G401.6 (cell line): ENCODE results near the gene CSF1R.
"Not testable (repeated sequence)": the region's sequence is repeated elsewhere in the genome, so short reads cannot be mapped to it uniquely, and the experiment has no call there.

ENCODE experiments used
- FAIRE-seq: peaks from 2 replicates; lab custom pipeline; 2012; peaks lifted over from hg19 to GRCh38; lab: Jason Lieb, UNC

Gene CSF1R

DNA sequence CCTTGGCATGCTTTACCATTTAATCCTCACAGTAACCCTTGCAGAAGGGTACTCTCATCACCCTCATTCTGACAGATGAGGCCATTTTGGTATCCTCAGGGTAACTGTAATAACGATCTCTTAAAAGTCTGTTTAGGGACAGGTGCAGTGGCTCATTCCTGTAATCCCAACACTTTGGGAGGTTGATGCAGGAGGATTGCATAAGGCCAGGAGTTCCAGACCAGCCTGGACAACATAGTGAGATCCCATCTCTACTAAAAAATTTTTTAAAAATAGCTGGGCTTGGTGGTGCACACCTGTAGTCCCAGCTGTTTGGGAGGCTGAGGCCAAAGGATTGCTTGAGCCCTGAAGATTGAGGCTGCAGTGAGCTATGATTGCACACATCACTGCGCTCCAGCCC is 31.8 kb downstream of the CSF1R start:
- no peak for FAIRE-seq

DNA sequence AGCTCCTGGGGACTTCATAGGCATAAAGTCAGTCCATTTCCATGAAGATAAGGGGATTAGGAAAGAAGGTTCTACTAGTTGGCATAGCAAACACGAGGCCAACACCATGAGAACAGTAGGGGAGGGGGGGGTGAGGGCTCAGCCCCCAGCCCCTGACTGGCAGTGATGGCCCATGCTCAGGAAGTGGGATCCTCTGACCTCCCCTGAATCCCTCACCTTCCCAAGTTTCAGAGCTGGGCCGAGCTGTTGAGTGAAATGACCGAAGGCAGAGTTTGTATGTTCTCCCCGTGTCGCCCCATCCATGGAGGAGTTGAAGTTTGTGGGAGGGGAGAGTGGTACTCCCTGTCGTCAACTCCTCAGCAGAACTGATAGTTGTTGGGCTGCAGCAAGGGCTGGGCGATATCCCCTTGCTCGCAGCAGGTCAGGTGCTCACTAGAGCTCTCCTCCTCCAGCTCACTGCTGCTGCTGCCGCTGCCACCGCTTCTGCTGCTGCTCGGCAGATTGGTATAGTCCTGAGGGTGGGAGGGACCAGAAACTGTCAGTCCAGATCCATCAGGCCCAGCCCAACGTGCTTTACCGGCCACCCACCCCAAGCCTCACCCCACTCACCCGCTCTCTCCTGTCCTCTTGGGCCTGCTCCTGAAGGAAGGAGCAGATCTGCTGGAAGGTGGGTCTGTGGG is 32.5 kb downstream of the CSF1R start:
- no peak for FAIRE-seq

DNA sequence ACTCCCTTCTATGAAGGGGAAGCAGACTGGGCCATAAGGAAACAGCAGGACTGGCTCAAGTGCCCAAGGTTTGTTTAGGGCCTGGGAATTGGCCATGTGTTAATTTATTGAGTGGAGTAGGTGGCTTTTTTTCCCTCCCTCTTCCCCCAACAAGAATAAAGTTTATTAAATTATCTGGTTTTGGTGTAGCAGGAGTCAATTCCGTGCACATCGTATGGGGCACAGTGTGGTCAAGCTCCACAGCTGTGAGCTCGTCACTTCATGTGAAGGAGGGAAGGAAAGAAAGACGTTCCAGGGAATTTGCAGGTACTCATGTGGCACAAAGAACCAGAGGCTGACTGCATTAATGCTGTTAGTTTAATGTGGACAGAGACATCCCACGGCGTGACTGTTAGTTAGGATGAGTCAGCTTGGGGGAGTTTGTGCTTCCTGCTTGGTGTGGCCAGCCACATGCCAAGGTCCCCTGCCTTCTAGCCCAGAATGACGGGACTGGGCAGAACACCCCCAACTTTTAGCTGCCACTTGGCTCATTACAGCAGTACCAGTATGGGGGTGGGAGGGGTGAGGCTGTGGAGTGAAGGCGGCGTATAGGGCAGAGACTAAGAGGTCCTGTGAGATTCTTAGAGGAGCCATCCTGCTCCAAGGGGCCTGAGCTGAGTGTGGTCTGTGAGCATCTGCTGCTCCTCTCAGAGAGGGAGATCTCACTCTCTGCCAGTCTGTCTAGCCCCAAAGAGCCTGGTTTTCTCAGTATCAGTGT is 33.2 kb downstream of the CSF1R start:
- no peak for FAIRE-seq

DNA sequence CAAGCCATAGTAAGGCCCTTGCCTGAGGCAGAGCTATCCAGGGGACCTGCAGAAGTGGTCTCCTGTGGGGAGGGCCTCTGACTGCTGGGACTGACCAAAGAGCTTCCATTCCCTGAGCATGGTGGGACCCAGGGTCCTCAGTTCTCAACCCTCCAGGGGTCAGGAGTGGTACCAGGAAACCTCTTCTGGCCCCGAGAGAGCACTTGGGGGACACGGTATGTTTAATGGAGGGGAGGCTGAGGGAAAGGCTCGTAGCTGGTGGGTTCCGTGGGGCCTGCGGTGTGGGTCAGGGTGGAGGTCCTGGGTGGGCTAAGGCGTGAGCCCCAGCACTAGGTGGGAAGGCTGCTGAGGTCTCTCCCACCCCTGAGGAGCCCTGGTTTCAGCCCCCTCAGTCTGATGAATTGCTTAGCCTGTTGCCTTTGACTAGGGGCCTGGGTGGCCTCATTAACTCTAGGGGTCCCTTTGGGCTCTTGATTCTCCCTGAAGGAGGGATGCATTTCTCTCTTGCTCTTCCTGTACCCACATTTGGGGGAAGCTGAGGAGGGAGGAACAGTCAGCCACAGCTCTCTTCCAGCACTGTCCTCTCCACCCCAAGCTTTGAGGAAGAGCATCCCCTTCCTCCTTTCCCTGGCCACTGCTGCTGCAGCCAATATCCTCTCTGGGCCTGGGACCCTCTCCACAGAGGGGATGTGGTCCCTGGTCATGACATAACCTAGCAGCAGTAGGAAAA is 34.0 kb downstream of the CSF1R start:
- no peak for FAIRE-seq

DNA sequence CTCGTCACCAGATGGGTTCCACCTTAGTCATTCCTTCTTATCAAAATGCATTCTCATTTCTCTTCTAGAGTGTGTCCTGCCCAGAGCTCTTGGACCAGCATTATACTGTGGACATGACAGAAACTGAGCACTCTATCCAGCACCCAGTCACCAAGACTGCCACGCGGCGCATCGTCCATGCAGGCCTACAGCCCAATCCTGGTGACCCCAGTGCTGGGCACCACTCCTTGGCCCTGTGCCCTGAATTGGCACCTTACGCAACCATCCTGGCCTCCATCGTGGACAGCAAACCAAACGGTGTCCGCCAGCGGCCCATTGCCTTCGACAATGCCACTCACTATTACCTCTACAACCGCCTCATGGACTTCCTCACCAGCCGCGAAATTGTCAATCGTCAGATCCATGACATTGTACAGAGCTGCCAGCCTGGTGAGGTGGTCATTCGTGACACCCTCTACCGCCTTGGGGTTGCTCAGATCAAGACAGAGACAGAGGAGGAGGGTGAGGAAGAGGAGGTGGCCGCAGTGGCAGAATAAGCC is 34.6 kb downstream of the CSF1R start:
- FAIRE-seq, result no peak

DNA sequence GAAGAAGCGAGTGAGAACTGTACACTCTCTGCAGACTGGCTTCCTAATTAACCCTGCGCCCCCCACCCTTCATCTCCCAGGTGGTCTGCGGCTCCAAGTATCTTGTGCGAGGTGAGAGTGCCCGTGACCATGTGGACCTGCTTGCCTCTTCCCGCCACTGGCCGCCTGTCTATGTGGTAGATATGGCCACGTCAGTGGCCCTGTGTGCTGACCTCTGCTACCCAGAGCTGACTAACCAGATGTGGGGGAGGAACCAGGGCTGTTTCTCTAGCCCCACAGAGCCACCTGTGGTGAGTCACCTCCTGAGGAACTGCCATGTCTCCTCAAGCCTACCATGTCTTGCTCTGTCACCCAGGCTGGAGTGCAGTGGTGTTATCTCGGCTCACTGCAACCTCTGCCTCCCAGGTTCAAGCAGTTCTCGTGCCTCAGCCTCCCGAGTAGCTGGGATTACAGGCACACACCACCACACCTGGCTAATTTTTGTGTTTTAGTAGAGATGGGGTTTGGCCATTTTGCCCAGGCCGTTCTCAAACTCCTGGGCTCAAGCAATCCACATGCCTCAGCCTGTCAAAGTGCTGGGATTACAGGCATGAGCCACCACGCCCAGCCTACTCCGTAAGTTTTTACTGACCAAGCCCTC is 36.1 kb downstream of the CSF1R start:
- FAIRE-seq, result not testable (repeated sequence)

DNA sequence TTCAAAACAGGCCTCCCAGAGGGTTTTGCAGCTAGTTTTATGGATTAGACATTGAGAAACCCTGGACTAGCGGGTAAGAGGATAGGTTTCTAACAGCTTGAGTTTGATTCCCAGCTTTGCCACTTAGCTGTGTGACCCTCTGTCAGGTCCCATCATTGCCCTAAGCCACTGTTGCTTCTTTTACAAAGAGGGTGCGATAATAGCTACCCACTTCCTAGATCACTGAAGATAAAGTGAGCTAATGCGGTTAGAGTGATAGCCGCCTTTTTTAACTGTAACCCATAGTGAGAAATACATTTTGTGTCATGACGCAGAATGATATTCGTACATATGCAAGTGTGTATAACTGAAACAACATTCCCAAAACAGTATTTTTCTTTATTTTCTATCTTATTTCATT is 40.3 kb downstream of the CSF1R start:
- no peak for FAIRE-seq

DNA sequence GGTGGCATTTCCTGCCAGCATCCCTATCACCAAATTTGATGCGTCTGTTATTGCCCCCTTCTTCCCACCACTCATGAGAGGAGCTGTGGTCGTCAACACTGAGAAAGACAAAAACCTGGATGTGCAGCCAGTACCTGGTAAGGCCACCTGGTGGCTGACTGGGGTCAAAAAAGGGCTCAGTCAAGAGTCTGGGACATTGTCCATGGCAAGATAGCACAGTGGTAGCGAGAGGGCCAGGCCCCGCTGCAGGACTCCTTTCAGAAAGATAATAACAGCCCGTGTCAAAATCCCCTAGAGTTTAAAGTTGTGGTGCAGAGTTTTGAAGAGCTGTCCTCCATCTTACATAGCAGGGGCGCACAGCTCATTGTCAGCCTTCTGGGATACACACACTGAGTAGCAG is 40.8 kb downstream of the CSF1R start:
- FAIRE-seq, result no peak

DNA sequence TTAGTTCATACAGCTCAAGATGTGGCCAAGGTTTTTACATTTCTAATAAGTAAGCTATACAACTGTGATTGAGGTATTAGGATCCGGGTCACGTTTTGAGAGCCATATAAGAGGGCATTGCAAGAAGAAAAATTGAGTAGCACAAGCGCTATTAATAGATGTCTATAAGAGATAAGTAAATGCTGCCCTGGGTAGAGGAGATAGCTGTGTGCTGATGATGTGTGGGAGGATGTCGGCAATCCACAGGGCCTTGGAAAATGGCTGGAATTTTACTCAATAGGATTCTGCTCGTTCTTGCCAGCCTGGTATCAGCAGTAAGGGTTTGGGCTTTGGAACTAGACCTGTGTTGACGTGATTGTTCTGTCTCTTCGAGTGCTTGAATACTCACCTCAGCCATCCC is 41.6 kb downstream of the CSF1R start:
- no peak for FAIRE-seq

DNA sequence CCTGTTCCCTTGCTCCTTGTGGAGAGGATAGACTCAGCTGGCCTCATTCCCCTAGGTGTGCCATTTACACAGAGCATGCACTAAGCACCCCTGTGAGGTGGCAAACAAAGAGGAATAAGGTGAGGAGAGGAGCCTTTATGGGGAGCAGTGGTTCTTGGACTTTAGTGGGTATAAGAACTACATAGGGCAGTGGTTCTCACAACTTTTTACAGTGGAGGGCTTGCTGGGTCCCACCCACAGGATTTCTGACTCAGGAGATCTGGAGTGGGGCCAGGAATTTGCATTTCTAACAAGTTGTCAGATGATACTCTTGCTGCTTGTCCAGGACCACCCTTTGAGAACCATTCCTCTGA is 42.0 kb downstream of the CSF1R start:
- no peak for FAIRE-seq

DNA sequence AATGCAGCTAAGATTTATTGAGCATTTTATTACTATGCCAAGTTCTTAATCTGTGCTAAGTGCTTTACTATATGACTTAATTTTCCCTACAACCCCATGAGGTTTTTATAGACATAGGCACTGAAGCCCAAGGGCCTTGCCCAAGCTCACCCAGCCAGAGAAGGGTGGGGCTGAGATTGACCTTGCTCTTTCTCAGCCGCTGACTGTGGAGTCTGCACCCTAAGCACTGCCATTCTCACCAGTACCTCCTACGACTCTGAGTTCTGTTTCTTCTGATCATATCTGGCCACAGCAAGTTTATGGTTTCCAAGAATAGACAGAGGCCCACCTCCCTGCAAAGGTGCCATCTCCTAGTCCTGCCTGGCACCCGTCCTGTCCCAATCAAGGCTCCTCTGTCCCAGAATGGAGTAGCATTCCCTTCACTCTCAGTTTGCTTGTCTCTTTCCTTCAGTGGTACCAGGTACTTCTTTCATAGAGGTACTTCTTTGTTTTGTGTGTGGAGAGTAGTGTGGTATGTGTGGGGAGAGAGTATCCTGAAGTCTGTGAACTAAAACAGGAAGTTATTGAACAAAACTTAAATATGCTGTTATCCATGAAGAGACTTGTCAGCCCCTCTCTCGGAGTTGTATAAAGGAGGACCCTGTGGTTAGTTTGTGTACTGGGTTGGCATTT is 42.6 kb downstream of the CSF1R start:
- no peak for FAIRE-seq

DNA sequence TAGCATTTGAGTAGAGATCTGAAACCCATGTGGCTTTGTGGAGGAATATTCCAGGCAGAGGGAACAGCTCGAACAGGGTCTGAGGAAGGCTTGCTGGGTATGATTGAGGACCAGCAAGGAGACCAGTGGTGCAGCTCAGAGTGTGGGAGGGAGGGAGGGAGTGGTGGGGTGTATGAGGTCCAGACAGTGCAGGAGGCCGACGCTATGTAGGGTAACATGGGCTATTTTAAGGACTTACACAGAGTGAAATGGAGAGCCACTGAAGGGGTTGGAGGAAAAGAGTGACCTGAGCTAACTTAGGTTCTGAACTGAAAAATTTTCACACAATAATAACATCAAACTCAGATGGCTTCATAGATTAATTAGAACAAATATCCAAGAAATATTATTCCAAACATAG is 43.9 kb downstream of the CSF1R start:
- FAIRE-seq, result no peak

DNA sequence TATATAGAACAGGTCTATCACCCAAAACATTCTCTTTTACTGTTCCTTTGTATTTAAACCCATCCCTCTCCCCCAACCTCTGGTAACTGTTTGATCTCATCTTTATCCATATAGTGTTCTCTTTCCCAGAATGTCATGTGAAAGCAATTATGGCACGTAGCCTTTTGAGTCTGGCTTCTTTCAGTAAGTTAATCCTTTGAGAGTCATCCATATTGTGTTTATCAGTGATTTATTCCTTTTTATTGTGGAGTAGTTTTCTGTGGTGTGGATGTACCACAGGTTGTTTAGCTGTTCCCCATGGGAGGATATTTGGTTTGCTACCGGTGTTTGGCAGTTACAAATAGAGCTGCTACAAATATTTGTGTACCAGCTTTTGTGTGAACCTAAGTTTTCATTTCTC is 47.8 kb downstream of the CSF1R start:
- FAIRE-seq, result no peak

DNA sequence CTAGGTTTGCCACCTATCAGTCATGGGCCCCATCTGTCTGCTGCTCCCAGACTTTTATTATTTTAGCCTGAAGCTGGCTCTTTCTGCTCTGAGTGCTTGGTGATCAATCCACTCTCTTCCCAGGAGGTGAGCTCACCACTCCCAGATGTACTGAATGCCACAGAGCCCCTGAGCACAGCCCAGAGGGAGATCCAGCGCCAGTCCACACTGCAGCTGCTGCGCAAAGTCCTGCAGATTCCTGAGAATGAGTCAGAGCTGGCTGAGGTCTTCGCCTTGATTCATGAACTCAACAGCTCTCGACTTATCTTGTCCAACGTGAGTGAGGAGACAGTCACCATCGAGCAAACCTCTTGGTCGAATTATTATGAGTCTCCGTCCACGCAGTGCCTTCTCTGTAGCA is 49.8 kb downstream of the CSF1R start:
- no peak for FAIRE-seq

DNA sequence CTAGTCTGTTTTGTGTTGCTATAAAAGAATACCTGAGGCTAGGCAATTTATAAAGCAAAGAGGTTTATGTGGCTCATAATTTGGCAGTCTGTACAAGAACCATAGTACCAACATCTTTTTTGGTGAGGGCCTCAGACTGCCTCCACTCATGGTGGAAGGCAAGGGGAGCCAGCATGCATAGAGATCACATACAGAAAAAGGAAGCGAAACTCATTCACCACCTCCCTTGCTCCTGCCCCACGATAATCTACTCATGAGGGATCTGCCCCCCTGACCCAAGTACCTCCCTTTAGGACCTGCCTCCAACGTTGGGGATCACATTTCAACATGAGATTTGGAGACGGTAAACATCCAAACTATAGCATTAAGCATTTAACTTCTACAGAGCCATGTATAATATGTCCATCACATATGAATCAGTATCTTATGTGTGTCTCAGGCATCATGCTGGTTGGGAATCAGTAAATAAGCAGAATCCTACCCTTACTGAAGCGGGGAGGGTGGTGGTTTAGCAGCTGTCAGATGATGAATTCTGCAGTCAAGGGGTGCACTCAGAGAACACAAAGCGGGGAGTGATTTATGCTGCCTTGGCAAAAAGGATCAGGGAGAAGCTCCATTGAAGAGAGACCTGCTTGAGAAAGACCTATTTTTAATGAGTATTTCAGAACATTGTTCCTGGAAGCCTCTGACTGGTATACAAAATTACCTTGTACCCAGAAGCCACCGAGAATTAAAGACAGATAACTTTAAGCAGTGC is 51.0 kb downstream of the CSF1R start:
- no peak for FAIRE-seq

DNA sequence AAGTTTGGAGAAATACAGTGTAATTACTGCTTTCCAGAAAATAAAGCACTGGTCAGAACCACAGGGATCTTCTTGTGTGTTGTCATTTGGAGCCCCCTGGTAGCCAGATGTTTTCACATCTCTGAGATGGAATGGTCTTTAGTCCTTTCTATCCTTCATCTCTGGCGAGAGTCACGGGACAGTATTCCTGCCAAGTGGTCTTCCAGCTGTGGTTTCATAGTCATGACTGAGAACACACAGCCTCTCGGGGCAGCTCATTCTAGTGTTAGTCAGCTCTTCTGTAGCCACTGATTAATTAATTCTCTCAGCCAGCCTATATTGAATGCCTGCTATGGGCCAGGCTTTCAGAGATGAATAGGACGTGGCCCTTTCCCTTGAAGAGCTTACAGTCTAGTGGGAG is 51.7 kb downstream of the CSF1R start:
- FAIRE-seq, result no peak

DNA sequence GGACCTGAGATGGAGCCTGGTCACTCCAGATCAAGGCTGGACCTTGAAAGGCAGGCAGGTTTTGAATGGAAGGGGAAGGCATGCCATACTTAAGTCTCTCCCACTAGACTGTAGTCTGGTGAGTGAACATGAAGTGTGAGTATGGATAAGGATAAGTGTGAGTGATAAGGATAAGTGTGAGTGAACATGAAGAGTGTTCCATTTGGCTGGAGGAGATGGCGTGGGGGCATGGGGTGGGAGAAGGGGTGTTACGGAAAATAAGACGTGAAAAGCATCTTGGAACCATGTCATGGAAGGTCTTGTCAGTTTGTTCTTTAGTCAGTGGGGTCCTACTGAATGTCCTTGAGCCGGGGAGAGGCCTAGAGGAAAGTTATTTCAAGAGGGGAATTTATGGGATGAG is 53.0 kb downstream of the CSF1R start:
- no peak for FAIRE-seq

DNA sequence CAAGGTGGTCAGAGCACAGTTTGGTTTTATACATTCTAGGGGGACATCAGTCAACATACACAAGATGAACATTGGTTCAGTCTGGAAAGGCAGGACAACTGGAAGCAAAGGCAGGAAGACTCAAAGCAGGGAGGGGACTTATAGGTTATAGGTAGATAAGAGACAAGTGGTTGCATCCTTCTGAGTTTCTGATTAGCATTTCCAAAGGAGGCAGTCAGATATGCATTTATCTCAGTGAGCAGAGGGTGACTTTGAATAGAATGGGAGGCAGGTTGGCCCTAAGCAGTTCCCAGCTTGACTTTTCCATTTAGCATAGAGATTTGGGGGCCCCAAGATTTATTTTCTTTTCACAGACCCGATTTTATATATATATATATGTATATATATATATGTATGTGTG is 58.3 kb downstream of the CSF1R start:
- not testable (repeated sequence) for FAIRE-seq

DNA sequence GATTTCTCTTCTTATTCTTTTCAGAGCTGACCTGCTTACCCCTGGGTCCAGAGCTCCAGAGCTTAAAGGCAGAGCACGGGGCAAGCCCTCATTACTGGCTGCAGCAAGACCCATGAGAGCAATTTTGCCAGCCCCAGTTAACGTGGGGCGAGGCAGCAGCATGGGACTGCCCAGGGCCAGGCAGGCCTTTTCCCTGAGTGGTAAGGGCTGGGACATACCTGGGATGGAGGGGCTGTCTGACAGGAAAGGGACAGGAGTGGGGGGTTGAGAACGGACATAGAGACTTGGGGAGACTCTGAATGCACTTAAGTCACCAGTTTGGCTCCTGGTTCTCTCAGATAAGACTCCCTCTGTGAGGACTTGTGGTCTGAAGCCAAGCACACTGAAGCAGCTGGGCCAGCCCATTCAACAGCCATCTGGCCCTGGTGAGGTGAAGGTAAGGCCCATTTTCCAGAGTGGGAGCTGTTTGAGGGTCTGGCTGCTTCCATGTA is 59.6 kb downstream of the CSF1R start:
- FAIRE-seq, result no peak

DNA sequence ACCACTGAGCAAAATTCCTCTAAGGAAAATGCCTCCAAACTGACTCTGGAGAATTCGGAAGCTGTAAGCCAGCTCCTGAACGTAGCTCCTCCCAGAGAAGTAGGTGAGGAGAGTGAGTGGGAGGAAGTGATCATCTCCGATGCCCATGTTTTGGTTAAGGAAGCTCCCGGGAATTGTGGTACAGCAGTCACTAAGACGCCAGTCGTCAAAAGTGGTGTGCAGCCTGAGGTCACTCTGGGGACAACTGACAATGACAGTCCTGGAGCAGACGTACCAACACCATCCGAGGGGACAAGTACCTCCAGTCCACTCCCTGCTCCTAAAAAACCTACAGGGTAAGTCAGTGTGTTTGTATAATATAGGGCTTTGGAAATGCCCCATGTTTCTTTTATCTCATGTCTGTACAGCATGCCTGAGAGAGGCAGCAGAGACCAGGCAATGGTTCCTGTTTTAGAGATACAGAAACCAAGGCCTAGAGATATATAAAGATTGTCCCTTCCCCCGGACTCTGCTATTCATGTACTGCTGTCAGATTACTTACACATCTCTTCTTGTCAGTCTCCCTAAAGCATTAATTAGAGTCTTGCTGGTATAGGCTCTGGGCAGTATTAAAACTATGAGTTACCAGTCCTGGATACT is 61.9 kb downstream of the CSF1R start:
- FAIRE-seq, result no peak

DNA sequence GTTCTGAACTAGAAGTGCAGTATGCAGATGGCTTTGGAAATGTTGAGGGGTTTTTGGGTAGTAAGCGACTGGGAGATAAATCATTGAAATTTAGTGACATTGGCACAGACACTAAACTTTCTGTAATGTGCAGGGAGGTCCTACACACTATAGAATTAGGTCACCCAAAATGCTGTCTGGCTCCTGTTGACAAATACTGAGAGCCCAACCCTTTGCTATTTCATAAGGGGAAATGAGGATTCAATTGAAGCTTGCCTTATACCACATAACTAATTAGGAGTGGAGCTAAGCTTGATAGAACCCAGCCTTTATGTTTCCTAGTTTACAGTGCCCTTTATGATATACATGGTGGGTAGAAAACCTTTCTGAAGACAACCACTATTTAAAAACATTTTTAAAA is 63.2 kb downstream of the CSF1R start:
- FAIRE-seq, result no peak
